NCI-H446 treated with DMSO at 0.1 percent for 48 hours (cell line): ENCODE results near the gene OXCT1.
"Not testable (repeated sequence)": the region's sequence is repeated elsewhere in the genome, so short reads cannot be mapped to it uniquely, and the experiment has no call there.

Source experiments
- DNase-seq: peaks from one replicate; lab custom pipeline; 2025; lab: John Stamatoyannopoulos, UW

Gene OXCT1

GRCh38 chr5:41827792-41828191, 42.4 kb downstream of the OXCT1 start:
- DNase-seq = no peak

- DNase-seq = no peak
Measured at GRCh38 chr5:41822036-41822435, 48.2 kb downstream of the OXCT1 start.

- DNase-seq = no peak
Measured at GRCh38 chr5:41821051-41821450, 49.2 kb downstream of the OXCT1 start.

- DNase-seq = no peak
Measured at GRCh38 chr5:41820150-41820549, 50.1 kb downstream of the OXCT1 start.

- DNase-seq = no peak
Measured at GRCh38 chr5:41817625-41818301, 52.5 kb downstream of the OXCT1 start.

GRCh38 chr5:41815663-41816229, 54.5 kb downstream of the OXCT1 start:
- DNase-seq = no peak

- DNase-seq = no peak
Measured at GRCh38 chr5:41815261-41815660, 55.0 kb downstream of the OXCT1 start.

GRCh38 chr5:41814306-41814705, 55.9 kb downstream of the OXCT1 start:
- DNase-seq = not testable (repeated sequence)

- DNase-seq = no peak
Measured at GRCh38 chr5:41812156-41812555, 58.1 kb downstream of the OXCT1 start.

GRCh38 chr5:41809128-41809527, 61.1 kb downstream of the OXCT1 start:
- DNase-seq = no peak

GRCh38 chr5:41808294-41808693, 61.9 kb downstream of the OXCT1 start:
- DNase-seq = no peak

- DNase-seq = no peak
Measured at GRCh38 chr5:41797662-41798061, 72.6 kb downstream of the OXCT1 start.

GRCh38 chr5:41796061-41796460, 74.2 kb downstream of the OXCT1 start:
- DNase-seq = no peak

- no peak for DNase-seq
Measured at GRCh38 chr5:41795125-41795524, 75.1 kb downstream of the OXCT1 start.

- peak; percentile 53 for DNase-seq
Measured at GRCh38 chr5:41794471-41794870, 75.8 kb downstream of the OXCT1 start.

GRCh38 chr5:41793141-41793770, 77.0 kb downstream of the OXCT1 start:
- peak; percentile 72 for DNase-seq

- DNase-seq = no peak
Measured at GRCh38 chr5:41790038-41790776, 80.0 kb downstream of the OXCT1 start.

- no peak for DNase-seq
Measured at GRCh38 chr5:41789434-41789833, 80.8 kb downstream of the OXCT1 start.

- peak; percentile 35 for DNase-seq
Measured at GRCh38 chr5:41788941-41789368, 81.3 kb downstream of the OXCT1 start.

GRCh38 chr5:41787265-41787664, 83.0 kb downstream of the OXCT1 start:
- DNase-seq = no peak

- no peak for DNase-seq
Measured at GRCh38 chr5:41785061-41785460, 85.2 kb downstream of the OXCT1 start.

GRCh38 chr5:41778410-41778809, 91.8 kb downstream of the OXCT1 start:
- DNase-seq = no peak

- DNase-seq = no peak
Measured at GRCh38 chr5:41776435-41776834, 93.8 kb downstream of the OXCT1 start.
